Effector memory CD8-positive, alpha-beta T cell (primary cell): ENCODE data around the gene PRKAG2.
"Not testable (repeated sequence)": the region's sequence is repeated elsewhere in the genome, so short reads cannot be mapped to it uniquely, and the experiment has no call there.

ENCODE experiments used
- ATAC-seq: fragments of 150-1000 bp; cut with Tn5 transposase; replicated peaks from 2 replicates; pipeline ENCODE4 v1.10.0; 2021; ENCODE audit warnings: mild to moderate bottlenecking, moderate library complexity
- DNase-seq, 3 experiments: peaks; one replicate each; pipeline ENCODE4 v3.0.0; 2021
- H3K27ac Mint-ChIP-seq, 2 donors: one replicate each; pipeline ENCODE4 v1.8.0; 2022; ENCODE audit warnings: mild to moderate bottlenecking in 2 of 2, mixed read lengths in 2 of 2, moderate library complexity in 2 of 2
- H3K27me3 Mint-ChIP-seq, 2 donors: one replicate each; pipeline ENCODE4 v1.8.0; 2022; ENCODE audit warnings: mixed read lengths in 2 of 2
- H3K36me3 Mint-ChIP-seq: one replicate; pipeline ENCODE4 v1.8.0; 2022; ENCODE audit warnings: mild to moderate bottlenecking, moderate library complexity, mixed read lengths; ENCODE audit not compliant: insufficient read depth
- H3K4me1 Mint-ChIP-seq, 2 donors: one replicate each; pipeline ENCODE4 v1.8.0; 2022; ENCODE audit warnings: low read depth in 2 of 2, mixed read lengths in 2 of 2
- H3K4me3 Mint-ChIP-seq, 2 donors: one replicate each; pipeline ENCODE4 v1.8.0; 2022; ENCODE audit warnings: mild to moderate bottlenecking in 2 of 2, mixed read lengths in 2 of 2, moderate library complexity in 2 of 2
- H3K9me3 Mint-ChIP-seq, 2 donors: one replicate each; pipeline ENCODE4 v1.8.0; 2022; ENCODE audit warnings: mixed read lengths in 2 of 2

PRKAG2 gene

GRCh38 chr7:151790830-151791620 is 85.9 kb downstream of the PRKAG2 start:
- no peak for DNase-seq
- H3K4me3 Mint-ChIP-seq, result no peak overlapping the region
- H3K4me1 Mint-ChIP-seq, result peaks cover 24 to 26% of the 10 kb centered on the region in 2 donors
- H3K27ac Mint-ChIP-seq, result peak overlapping the region in 1 of 2 donors; percentile 50
- H3K9me3 Mint-ChIP-seq, result no peaks in the 10 kb centered on the region
- H3K27me3 Mint-ChIP-seq, result no peaks in the 10 kb centered on the region
- no peaks in the 10 kb centered on the region for H3K36me3 Mint-ChIP-seq
- ATAC-seq, result no peak

GRCh38 chr7:151790095-151790829 is 86.7 kb downstream of the PRKAG2 start:
- ATAC-seq (no peak), DNase-seq (no peak)
- H3K9me3 Mint-ChIP-seq, result no peaks in the 10 kb centered on the region
- H3K27me3 Mint-ChIP-seq, result no peaks in the 10 kb centered on the region
- H3K4me3 Mint-ChIP-seq, result no peak overlapping the region
- H3K36me3 Mint-ChIP-seq, result no peaks in the 10 kb centered on the region
- H3K27ac Mint-ChIP-seq, result no peak overlapping the region
- H3K4me1 Mint-ChIP-seq, result peaks cover 20 to 23% of the 10 kb centered on the region in 2 donors

- H3K4me3 Mint-ChIP-seq, result no peak overlapping the region
- peaks cover 16 to 19% of the 10 kb centered on the region in 2 donors for H3K4me1 Mint-ChIP-seq
- H3K9me3 Mint-ChIP-seq, result no peaks in the 10 kb centered on the region
- ATAC-seq, result no peak
- H3K27ac Mint-ChIP-seq, result peak overlapping the region in 1 of 2 donors; percentile 28
- DNase-seq, result no peak
- H3K27me3 Mint-ChIP-seq, result no peaks in the 10 kb centered on the region
- H3K36me3 Mint-ChIP-seq, result peaks cover 4% of the 10 kb centered on the region
Observed at GRCh38 chr7:151789380-151789947, 87.5 kb downstream of the PRKAG2 start.

- Mint-ChIP-seq H3K27ac (peak overlapping the region in 1 of 2 donors; percentile 67), H3K27me3 (no peaks in the 10 kb centered on the region), H3K4me1 (peaks cover 18 to 22% of the 10 kb centered on the region in 2 donors), H3K9me3 (no peaks in the 10 kb centered on the region), H3K4me3 (no peak overlapping the region), H3K36me3 (peaks cover 9% of the 10 kb centered on the region)
- DNase-seq, result no peak
- no peak for ATAC-seq
Observed at GRCh38 chr7:151787348-151787747, 89.6 kb downstream of the PRKAG2 start.

- Mint-ChIP-seq H3K9me3 (no peaks in the 10 kb centered on the region), H3K4me1 (peaks cover 18 to 22% of the 10 kb centered on the region in 2 donors), H3K27ac (no peak overlapping the region), H3K4me3 (no peak overlapping the region), H3K27me3 (no peaks in the 10 kb centered on the region), H3K36me3 (peaks cover 9% of the 10 kb centered on the region)
- DNase-seq (no peak), ATAC-seq (no peak)
Observed at GRCh38 chr7:151786936-151787335, 90.0 kb downstream of the PRKAG2 start.

- Mint-ChIP-seq H3K9me3 (no peaks in the 10 kb centered on the region), H3K4me3 (no peak overlapping the region), H3K36me3 (peaks cover 9% of the 10 kb centered on the region), H3K4me1 (peaks cover 14 to 22% of the 10 kb centered on the region in 2 donors), H3K27ac (no peak overlapping the region), H3K27me3 (no peaks in the 10 kb centered on the region)
- no peak for DNase-seq
- no peak for ATAC-seq
Observed at GRCh38 chr7:151786241-151786640, 90.7 kb downstream of the PRKAG2 start.

GRCh38 chr7:151785681-151785965 is 91.3 kb downstream of the PRKAG2 start:
- no peak overlapping the region for H3K4me3 Mint-ChIP-seq
- no peaks in the 10 kb centered on the region for H3K27me3 Mint-ChIP-seq
- H3K9me3 Mint-ChIP-seq, result no peaks in the 10 kb centered on the region
- peaks cover 9% of the 10 kb centered on the region for H3K36me3 Mint-ChIP-seq
- ATAC-seq (no peak), DNase-seq (no peak)
- no peak overlapping the region for H3K27ac Mint-ChIP-seq
- H3K4me1 Mint-ChIP-seq, result peaks cover 14 to 22% of the 10 kb centered on the region in 2 donors

GRCh38 chr7:151784853-151785680 is 91.8 kb downstream of the PRKAG2 start:
- Mint-ChIP-seq H3K27me3 (no peaks in the 10 kb centered on the region), H3K9me3 (no peaks in the 10 kb centered on the region), H3K27ac (no peak overlapping the region), H3K36me3 (peaks cover 9% of the 10 kb centered on the region), H3K4me3 (no peak overlapping the region), H3K4me1 (peaks cover 14 to 17% of the 10 kb centered on the region in 2 donors)
- no peak for DNase-seq
- no peak for ATAC-seq

- ATAC-seq (no peak), DNase-seq (no peak)
- no peak overlapping the region for H3K4me3 Mint-ChIP-seq
- no peaks in the 10 kb centered on the region for H3K9me3 Mint-ChIP-seq
- H3K36me3 Mint-ChIP-seq, result peaks cover 9% of the 10 kb centered on the region
- H3K27ac Mint-ChIP-seq, result peak overlapping the region in 1 of 2 donors; percentile 55
- no peaks in the 10 kb centered on the region for H3K27me3 Mint-ChIP-seq
- H3K4me1 Mint-ChIP-seq, result peaks cover 12 to 18% of the 10 kb centered on the region in 2 donors
Observed at GRCh38 chr7:151783958-151784575, 92.8 kb downstream of the PRKAG2 start.

GRCh38 chr7:151782598-151783448 is 94.1 kb downstream of the PRKAG2 start:
- H3K4me1 Mint-ChIP-seq, result peaks cover 12 to 15% of the 10 kb centered on the region in 2 donors
- peaks cover 9% of the 10 kb centered on the region for H3K36me3 Mint-ChIP-seq
- DNase-seq, result peak; percentile 59 to 64 (median 63)
- ATAC-seq, result peak; percentile 93
- peak overlapping the region; percentile 75 to 80 for H3K4me3 Mint-ChIP-seq
- peak overlapping the region; percentile 59 to 77 for H3K27ac Mint-ChIP-seq
- H3K9me3 Mint-ChIP-seq, result no peaks in the 10 kb centered on the region
- no peaks in the 10 kb centered on the region for H3K27me3 Mint-ChIP-seq

- DNase-seq, H3K9me3 Mint-ChIP-seq, ATAC-seq, H3K27me3 Mint-ChIP-seq, H3K36me3 Mint-ChIP-seq: not testable (repeated sequence)
- H3K4me3 Mint-ChIP-seq, result peak overlapping the region; percentile 75 to 80
- peak overlapping the region; percentile 59 to 77 for H3K27ac Mint-ChIP-seq
- peaks cover 10 to 15% of the 10 kb centered on the region in 2 donors for H3K4me1 Mint-ChIP-seq
Observed at GRCh38 chr7:151782256-151782597, 94.7 kb downstream of the PRKAG2 start.

- H3K9me3 Mint-ChIP-seq, result no peaks in the 10 kb centered on the region
- ATAC-seq (no peak), DNase-seq (no peak)
- no peak overlapping the region for H3K27ac Mint-ChIP-seq
- no peak overlapping the region for H3K4me3 Mint-ChIP-seq
- H3K27me3 Mint-ChIP-seq, result no peaks in the 10 kb centered on the region
- H3K4me1 Mint-ChIP-seq, result peaks cover 8 to 15% of the 10 kb centered on the region in 2 donors
- peaks cover 9% of the 10 kb centered on the region for H3K36me3 Mint-ChIP-seq
Observed at GRCh38 chr7:151781161-151781845, 95.6 kb downstream of the PRKAG2 start.
